HG02870 (cell line): ENCODE results near the gene P2RX7.
"Not testable (repeated sequence)": the region's sequence is repeated elsewhere in the genome, so short reads cannot be mapped to it uniquely, and the experiment has no call there.

Experiments
- ATAC-seq: cut with Tn5 transposase; IDR thresholded peaks from one replicate; pipeline ENCODE4 v1.9.1; 2021; ENCODE audit warnings: mild to moderate bottlenecking, moderate library complexity; ENCODE audit not compliant: unreplicated experiment

The P2RX7 gene

DNA sequence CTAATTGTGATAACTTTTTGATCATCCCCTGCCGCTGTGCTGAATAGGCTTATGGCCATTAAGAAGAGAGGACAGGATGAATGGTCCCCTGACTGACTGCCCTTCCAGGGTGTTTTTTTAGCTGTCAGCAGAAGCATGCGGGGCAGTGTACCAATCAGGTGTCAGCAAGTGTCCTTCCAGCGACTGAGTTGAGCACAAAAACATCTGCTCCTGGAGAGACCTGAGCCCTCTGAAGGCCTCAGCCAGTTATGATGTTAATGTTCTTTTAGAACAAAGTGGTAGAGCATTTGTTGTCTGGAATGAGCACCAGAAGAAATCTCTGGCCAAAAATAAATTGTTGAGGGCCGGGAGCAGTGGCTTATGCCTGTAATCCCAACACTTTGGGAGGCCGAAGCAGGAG lies 37.5 kb downstream of the P2RX7 start:
- no peak for ATAC-seq

GRCh38 chr12:121170611-121171260 lies 38.1 kb downstream of the P2RX7 start:
- ATAC-seq, result no peak

GRCh38 chr12:121172145-121172544 lies 39.5 kb downstream of the P2RX7 start:
- ATAC-seq, result no peak

GRCh38 chr12:121175383-121176119 lies 42.9 kb downstream of the P2RX7 start:
- no peak for ATAC-seq

GRCh38 chr12:121176826-121177529 lies 44.3 kb downstream of the P2RX7 start:
- ATAC-seq, result no peak

DNA sequence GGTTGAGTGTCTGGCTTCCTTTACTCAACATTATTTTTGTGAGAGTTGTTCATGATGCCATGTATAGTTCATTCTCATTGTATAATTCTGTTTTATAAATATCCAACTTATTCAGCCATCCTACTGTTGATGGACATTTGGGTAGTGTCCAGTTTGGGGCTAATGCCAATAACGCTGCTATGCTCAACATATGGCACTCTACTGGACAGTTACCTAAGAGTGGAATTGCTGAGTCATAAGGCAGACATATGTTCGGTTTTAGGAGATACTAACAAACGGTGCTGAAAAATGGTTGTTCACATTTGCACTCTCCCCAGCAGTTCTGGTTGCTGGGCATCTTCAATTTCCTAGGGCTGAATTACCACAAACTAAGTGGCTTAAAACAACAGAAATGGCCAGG lies 48.5 kb downstream of the P2RX7 start:
- no peak for ATAC-seq

GRCh38 chr12:121182222-121182893 lies 49.7 kb downstream of the P2RX7 start:
- no peak for ATAC-seq

- ATAC-seq, result no peak
These were observed 51.7 kb downstream of the P2RX7 start for GRCh38 chr12:121184425-121184824.

GRCh38 chr12:121184984-121185889 lies 52.6 kb downstream of the P2RX7 start:
- no peak for ATAC-seq

DNA sequence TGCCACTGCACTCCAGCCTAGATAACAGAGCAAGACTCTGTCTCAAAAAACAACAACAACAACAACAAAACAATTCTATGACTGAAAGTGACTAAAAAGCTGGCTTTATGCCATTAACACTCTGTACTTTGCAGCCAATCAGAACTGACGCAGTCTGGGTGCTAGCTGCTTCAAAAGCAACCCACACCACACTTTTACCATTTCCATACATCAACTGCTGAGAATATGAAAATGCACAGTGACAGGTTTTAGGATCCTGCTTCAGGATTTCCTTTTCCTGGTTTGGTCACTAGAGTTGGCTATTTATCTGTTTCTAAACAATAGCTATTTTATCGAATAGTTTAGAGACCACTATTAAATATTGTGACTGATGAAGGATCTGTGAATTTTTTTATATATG lies 54.1 kb downstream of the P2RX7 start:
- no peak for ATAC-seq

DNA sequence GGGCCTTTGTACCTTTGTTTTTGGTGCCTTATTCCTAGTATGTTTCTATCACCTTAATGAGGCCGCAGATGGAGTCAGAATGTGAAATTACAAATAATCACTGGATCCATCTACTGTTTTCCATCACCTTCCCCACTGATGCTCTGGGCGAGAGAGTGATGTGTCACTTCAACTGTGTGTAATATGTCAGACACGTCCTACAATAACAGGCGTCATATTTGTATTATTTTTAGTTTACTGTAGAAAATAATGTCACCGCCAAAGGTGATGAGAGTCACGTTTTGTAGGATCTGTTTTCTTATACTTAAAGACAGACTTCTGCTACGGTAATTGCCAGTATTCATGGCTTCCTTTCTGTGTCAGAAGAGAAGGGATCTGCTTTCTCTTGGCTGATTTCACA lies 54.8 kb downstream of the P2RX7 start:
- no peak for ATAC-seq

DNA sequence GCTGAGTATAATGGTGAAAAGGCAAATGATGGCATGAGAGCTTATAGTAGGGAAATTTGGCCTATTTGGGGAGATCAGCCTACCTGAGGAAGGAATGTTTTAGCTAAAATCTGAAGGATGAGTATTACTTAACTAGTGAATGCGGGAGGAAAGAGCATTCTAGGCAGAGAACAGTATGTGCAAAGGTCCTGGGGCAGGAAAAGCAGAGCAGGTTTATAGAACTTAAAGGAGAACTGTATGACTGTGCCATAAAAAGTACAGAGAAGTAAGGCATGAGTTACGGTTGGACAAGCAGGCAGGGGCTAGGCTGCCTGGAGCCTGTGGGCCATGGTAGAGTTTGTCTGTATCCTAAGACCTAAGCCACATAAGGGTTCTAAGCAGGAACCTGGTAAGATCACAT lies 55.6 kb downstream of the P2RX7 start:
- no peak for ATAC-seq

- no peak for ATAC-seq
These were observed 56.5 kb downstream of the P2RX7 start for GRCh38 chr12:121189131-121189530.

DNA sequence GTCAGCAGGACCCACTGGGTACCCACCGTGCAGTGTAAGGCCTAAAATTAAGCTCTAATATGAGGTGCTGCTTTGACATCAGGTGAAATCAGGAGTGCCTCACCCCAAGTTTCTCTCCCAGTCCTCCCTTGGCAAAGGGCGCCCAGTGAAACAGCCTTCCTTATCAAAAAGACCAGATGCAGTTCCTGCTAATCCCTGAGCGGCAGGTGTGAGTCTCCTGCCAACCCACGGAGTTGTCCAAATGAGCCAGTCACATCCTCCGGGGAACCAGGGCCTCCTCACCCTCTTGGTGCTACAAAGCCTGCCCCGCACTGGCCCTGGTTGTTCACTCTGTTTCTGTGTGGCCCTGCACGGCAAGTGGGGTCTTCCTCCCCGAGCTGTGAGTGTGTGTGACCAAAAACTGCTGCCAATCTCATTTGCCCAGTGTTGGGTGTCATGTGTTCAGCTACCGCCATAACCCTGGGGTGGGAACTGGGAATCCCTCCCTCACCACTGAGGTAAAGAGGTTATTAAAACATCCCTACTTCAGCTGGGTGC lies 57.0 kb downstream of the P2RX7 start:
- no peak for ATAC-seq

GRCh38 chr12:121190523-121191031 lies 57.9 kb downstream of the P2RX7 start:
- ATAC-seq, result no peak

DNA sequence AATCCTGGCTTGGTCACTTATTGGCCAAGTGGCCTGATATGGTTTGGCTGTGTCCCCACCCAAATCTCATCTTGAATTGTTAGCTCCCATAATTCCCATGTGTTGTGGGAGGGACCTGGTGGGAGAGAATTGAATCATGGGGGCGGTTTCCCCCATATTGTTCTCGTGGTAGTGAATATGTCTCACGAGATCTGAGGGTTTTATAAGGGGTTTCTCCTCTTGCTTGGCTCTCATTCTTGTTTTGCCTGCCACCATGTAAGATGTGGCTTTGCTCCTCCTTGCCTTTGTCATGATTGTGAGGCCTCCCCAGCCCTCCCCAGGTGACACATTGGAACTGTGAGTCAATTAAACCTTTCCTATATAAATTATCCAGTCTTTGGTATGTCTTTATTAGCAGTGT lies 58.5 kb downstream of the P2RX7 start:
- ATAC-seq, result no peak

GRCh38 chr12:121196902-121197301 lies 64.2 kb downstream of the P2RX7 start:
- no peak for ATAC-seq

DNA sequence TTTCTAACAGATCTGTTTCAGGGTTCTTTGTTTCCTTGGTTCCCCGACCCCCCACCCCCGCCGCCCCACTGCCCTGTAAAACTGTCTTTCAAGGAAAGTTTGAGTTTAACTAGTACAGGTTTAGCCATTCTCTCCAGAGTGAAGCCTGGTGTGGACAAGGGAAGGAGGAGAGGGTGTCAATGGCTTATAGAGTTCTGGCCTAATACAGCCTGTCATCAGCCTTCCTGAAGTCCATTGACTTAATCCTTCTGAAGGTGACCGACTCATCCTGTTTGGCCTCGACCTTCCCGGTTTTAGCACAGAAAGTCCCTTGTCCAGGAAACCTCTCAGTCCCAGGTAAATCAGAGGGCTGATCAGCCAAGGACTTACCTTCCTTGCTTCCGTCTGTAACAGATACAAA lies 66.3 kb downstream of the P2RX7 start:
- no peak for ATAC-seq

- not testable (repeated sequence) for ATAC-seq
These were observed 68.5 kb downstream of the P2RX7 start for GRCh38 chr12:121201140-121201539.
